Activated T-cell treated with anti-CD3 and anti-CD28 coated beads for 1 hour (primary cell): ENCODE measurements around the gene MED12L.

Experiments used
- DNase-seq: peaks from one replicate; pipeline ENCODE4 v3.0.0-alpha.2; 2020; ENCODE audit warnings: low read depth

Gene MED12L

GRCh38 chr3:151459358-151459757 lies 373.9 kb downstream of the MED12L start:
- DNase-seq = no peak

GRCh38 chr3:151460228-151460627 lies 374.8 kb downstream of the MED12L start:
- no peak for DNase-seq

GRCh38 chr3:151460774-151461450 lies 375.4 kb downstream of the MED12L start, which contains the start of gene IGSF10:
IGSF10 (minus strand) TSS chr3:151461061; CDS start chr3:151458709, 2,352 bp downstream.
- DNase-seq = no peak

GRCh38 chr3:151462278-151462780 lies 376.9 kb downstream of the MED12L start:
- no peak for DNase-seq

- DNase-seq = no peak
Observed at GRCh38 chr3:151462991-151463390, 377.5 kb downstream of the MED12L start.

- no peak for DNase-seq
Observed at GRCh38 chr3:151467069-151467468, 381.6 kb downstream of the MED12L start.

- no peak for DNase-seq
Observed at GRCh38 chr3:151468284-151468917, 382.9 kb downstream of the MED12L start.

GRCh38 chr3:151476344-151477018 lies 391.0 kb downstream of the MED12L start:
- DNase-seq = no peak

- DNase-seq = no peak
Observed at GRCh38 chr3:151477591-151478334, 392.3 kb downstream of the MED12L start.

- DNase-seq = no peak
Observed at GRCh38 chr3:151478335-151478697, 392.9 kb downstream of the MED12L start.

- DNase-seq = no peak
Observed at GRCh38 chr3:151479452-151479851, 394.0 kb downstream of the MED12L start.

- no peak for DNase-seq
Observed at GRCh38 chr3:151480492-151480891, 395.0 kb downstream of the MED12L start.

- DNase-seq = no peak
Observed at GRCh38 chr3:151483488-151483887, 398.0 kb downstream of the MED12L start.

- DNase-seq = no peak
Observed at GRCh38 chr3:151483961-151484520, 398.6 kb downstream of the MED12L start.
